IMR-90 (cell line): Measurements from ENCODE around the gene LRRC1.

Experiments
- CEBPB ChIP-seq: IDR thresholded peaks from 2 replicates; pipeline ENCODE4 v1.6.1; 2012; ENCODE audit warnings: low read depth, low read length, improper control_type of control experiment
- CTCF ChIP-seq: conservative IDR thresholded peaks from 2 replicates; pipeline ENCODE4 v1.5.1; 2012; ENCODE audit warnings: mild to moderate bottlenecking, low read depth, low read length, improper control_type of control experiment
- MAFK ChIP-seq: IDR thresholded peaks from 2 replicates; pipeline ENCODE4 v1.6.1; 2012; ENCODE audit warnings: low read depth, low read length, improper control_type of control experiment
- MXI1 ChIP-seq: IDR thresholded peaks from 2 replicates; pipeline ENCODE4 v1.6.1; 2012; ENCODE audit warnings: low read depth, mild to moderate bottlenecking, low read length, moderate library complexity, borderline replicate concordance
- POLR2A ChIP-seq: IDR thresholded peaks from 2 replicates; pipeline ENCODE4 v1.6.1; 2012; ENCODE audit warnings: mild to moderate bottlenecking, low read depth, low read length
- RAD21 ChIP-seq: IDR thresholded peaks from 2 replicates; pipeline ENCODE4 v1.6.1; 2012; ENCODE audit warnings: low read length, improper control_type of control experiment
- RFX5 ChIP-seq: IDR thresholded peaks from 2 replicates; pipeline ENCODE4 v1.8.0; 2012; ENCODE audit warnings: low read depth, mild to moderate bottlenecking, low read length, moderate library complexity
- TF ChIP-seq, protein P1 (sequence below): fragments of 150-350 bp; IDR thresholded peaks from 2 replicates; pipeline ENCODE4 v1.6.1; 2016; ENCODE audit warnings: low read depth, mild to moderate bottlenecking, low read length, moderate library complexity, borderline replicate concordance
- TF ChIP-seq, protein P2 (sequence below): fragments of 150-350 bp; IDR thresholded peaks from 2 replicates; pipeline ENCODE4 v1.6.1; 2017; ENCODE audit warnings: mild to moderate bottlenecking, antibody characterized with exemption, low read length, low read depth

DNA sequence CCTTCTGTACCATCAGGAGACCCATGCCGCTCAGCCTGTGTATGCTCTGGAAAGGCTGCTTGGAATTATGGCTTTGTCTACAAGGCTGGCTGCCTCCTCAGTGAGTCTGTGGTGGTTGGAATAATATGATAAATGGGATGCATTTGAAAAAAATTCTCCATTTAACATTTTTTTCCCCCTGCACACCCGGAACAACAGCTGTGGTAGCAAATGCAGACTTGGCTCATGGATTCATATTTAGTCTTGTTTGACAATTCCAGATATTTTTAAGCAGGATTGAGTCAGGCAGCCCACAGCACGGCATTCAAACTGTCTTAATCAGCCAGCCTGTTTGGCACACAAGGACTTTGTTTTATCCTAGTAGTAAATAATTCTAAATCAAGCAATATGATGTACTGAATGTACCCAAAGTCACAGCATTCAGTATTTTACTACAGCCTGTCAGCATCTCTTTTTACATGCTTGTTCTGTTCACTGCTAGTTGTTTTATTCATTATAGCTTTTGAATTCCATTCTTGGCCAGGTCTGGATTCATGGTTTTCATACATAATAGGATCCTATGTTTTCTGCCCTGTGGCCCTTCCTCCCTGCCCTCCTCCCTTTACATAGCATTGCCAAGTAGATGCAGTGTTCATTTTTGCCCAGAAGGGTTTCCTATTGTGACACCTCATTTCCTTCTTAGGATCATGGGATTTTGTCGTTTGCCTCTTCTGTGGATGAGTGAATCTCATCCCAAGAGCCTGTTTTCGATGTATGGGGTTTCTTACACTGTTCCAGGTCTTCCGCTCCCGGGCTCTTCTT lies 68.1 kb downstream of the LRRC1 start:
- TF ChIP-seq POLR2A (no peak), CTCF (no peak), RFX5 (no peak), RAD21 (no peak), CEBPB (no peak), MXI1 (no peak), MAFK (no peak)
- TF ChIP-seq, protein P1, sequence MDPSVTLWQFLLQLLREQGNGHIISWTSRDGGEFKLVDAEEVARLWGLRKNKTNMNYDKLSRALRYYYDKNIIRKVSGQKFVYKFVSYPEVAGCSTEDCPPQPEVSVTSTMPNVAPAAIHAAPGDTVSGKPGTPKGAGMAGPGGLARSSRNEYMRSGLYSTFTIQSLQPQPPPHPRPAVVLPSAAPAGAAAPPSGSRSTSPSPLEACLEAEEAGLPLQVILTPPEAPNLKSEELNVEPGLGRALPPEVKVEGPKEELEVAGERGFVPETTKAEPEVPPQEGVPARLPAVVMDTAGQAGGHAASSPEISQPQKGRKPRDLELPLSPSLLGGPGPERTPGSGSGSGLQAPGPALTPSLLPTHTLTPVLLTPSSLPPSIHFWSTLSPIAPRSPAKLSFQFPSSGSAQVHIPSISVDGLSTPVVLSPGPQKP = no peak
- TF ChIP-seq, protein P2, sequence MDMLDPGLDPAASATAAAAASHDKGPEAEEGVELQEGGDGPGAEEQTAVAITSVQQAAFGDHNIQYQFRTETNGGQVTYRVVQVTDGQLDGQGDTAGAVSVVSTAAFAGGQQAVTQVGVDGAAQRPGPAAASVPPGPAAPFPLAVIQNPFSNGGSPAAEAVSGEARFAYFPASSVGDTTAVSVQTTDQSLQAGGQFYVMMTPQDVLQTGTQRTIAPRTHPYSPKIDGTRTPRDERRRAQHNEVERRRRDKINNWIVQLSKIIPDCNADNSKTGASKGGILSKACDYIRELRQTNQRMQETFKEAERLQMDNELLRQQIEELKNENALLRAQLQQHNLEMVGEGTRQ = no peak
